CD8-positive, alpha-beta memory T cell (primary cell): ENCODE results near the gene AP5B1. TPM values are rescaled to one million over a fixed set of nuclear protein-coding genes. Genes with fewer than 3 reads are reported as not detected.

Experiments
- CTCF ChIA-PET: fragments of 350-600 bp; sonication (Branson Sonifier 250); formaldehyde crosslinking; loops from one replicate; lab custom pipeline; 2021; ENCODE audit warnings: antibody characterized with exemption; lab: Charles Lee
- POLR2A ChIA-PET: fragments of 350-600 bp; sonication (Branson Sonifier 250); formaldehyde crosslinking; loops from one replicate; lab custom pipeline; 2021; ENCODE audit warnings: antibody characterized with exemption; lab: Charles Lee
- DNase-seq, 5 donors: peaks; one replicate each; pipeline versions ENCODE4 v3.0.0 to v3.0.0-alpha.2; 2020 to 2022; ENCODE audit warnings: mixed read lengths in 1 of 5
- H3K27ac ChIP-seq: one replicate; pipeline ENCODE4 v1.7.0; 2013; ENCODE audit warnings: low read depth, mild to moderate bottlenecking, low read length, moderate library complexity
- H3K27me3 ChIP-seq: 2 replicates; pipeline ENCODE4 v1.7.0; 2013; ENCODE audit warnings: low read length, mild to moderate bottlenecking; ENCODE audit not compliant: insufficient read depth, poor library complexity, severe bottlenecking
- H3K36me3 ChIP-seq: 2 replicates; pipeline ENCODE4 v1.7.0; 2013; ENCODE audit warnings: mild to moderate bottlenecking, low read length, moderate library complexity; ENCODE audit not compliant: insufficient read depth
- H3K4me1 ChIP-seq: 2 replicates; pipeline ENCODE4 v1.7.0; 2013; ENCODE audit warnings: mild to moderate bottlenecking, low read length, moderate library complexity; ENCODE audit not compliant: insufficient read depth
- H3K4me3 ChIP-seq: 2 replicates; pipeline ENCODE4 v1.7.0; 2013; ENCODE audit warnings: mild to moderate bottlenecking, low read length
- H3K9me3 ChIP-seq: 2 replicates; pipeline ENCODE4 v1.7.0; 2013; ENCODE audit warnings: mild to moderate bottlenecking, low read length
- H3K27ac Mint-ChIP-seq, 8 donors: one replicate each; pipeline ENCODE4 v1.8.0; 2020 to 2021; ENCODE audit warnings: mixed read lengths in 8 of 8, mild to moderate bottlenecking in 6 of 8, inconsistent platforms in 3 of 8, moderate library complexity in 3 of 8
- H3K27me3 Mint-ChIP-seq, 2 donors: one replicate each; pipeline ENCODE4 v1.8.0; 2020 to 2021; ENCODE audit warnings: mixed read lengths in 2 of 2, mild to moderate bottlenecking in 1 of 2, moderate library complexity in 1 of 2
- H3K36me3 Mint-ChIP-seq, 3 donors: one replicate each; pipeline ENCODE4 v1.8.0; 2020 to 2021; ENCODE audit warnings: mixed read lengths in 3 of 3, inconsistent platforms in 1 of 3, mild to moderate bottlenecking in 1 of 3
- H3K4me1 Mint-ChIP-seq, 3 donors: one replicate each; pipeline ENCODE4 v1.8.0; 2020 to 2021; ENCODE audit warnings: mixed read lengths in 3 of 3, inconsistent platforms in 1 of 3, mild to moderate bottlenecking in 1 of 3
- H3K4me3 Mint-ChIP-seq, 7 donors: one replicate each; pipeline ENCODE4 v1.8.0; 2020 to 2021; ENCODE audit warnings: mixed read lengths in 7 of 7, mild to moderate bottlenecking in 6 of 7, moderate library complexity in 4 of 7, inconsistent platforms in 2 of 7
- H3K9me3 Mint-ChIP-seq, 5 donors: one replicate each; pipeline ENCODE4 v1.8.0; 2020 to 2022; ENCODE audit warnings: mixed read lengths in 5 of 5, mild to moderate bottlenecking in 3 of 5, moderate library complexity in 2 of 5, inconsistent platforms in 1 of 5
- polyA plus RNA-seq: library from polyadenylated mRNA; unstranded; fragments of 300-500 nt; fragmentation: Illumina TruSeq; gene quantifications from one replicate; pipeline ENCODE4 v1.2.3, GENCODE V29; 2021
- total RNA-seq, 2 experiments: library from RNA; stranded (reverse); gene quantifications; one replicate each; pipeline ENCODE4 v1.2.3, GENCODE V29; 2021

Gene AP5B1
- total and polyA plus RNA-seq, 3 experiments from 2014 or later: 16.2 to 18.1 (median 17.4) TPM

- H3K4me3 ChIP-seq: no peak overlapping the region
- peak in 1 of 5 donors; percentile 46 for DNase-seq
Measured at GRCh38 chr11:65786008-65786785, 5.4 kb upstream of the AP5B1 start.

GRCh38 chr11:65785319-65786007, 4.7 kb upstream of the AP5B1 start:
- Histone ChIP-seq H3K9me3 (no peaks in the 10 kb centered on the region), H3K27ac (no peak overlapping the region), H3K4me3 (no peak overlapping the region), H3K4me1 (peaks cover 27% of the 10 kb centered on the region), H3K36me3 (no peaks in the 10 kb centered on the region), H3K27me3 (peaks cover 26% of the 10 kb centered on the region)
- POLR2A ChIA-PET: no interaction called here
- Mint-ChIP-seq H3K9me3 (no peaks in the 10 kb centered on the region), H3K36me3 (no peaks in the 10 kb centered on the region), H3K27me3 (peaks cover 15 to 35% of the 10 kb centered on the region in 2 donors), H3K4me3 (peak overlapping the region; percentile 52 to 81 (median 63)), H3K4me1 (peaks cover 16 to 40% (median 17%) of the 10 kb centered on the region in 3 donors), H3K27ac (peak overlapping the region in 7 of 8 donors; percentile 3 to 59 (median 17))
- peak in 1 of 5 donors; percentile 30 for DNase-seq
- CTCF ChIA-PET: interaction anchor here (1.1 to 2.8 kb wide), 6 partner anchors 11 to 160 kb away, joined by 3 to 16 read pairs (median 4); no protein-coding TSS in a partner anchor

More at GRCh38 chr11:65786008-65786785, 5.4 kb upstream of the AP5B1 start:
- Mint-ChIP-seq H3K27ac (peak overlapping the region in 4 of 8 donors; percentile 3 to 33 (median 12)), H3K4me1 (peaks cover 16 to 40% (median 17%) of the 10 kb centered on the region in 3 donors), H3K36me3 (no peaks in the 10 kb centered on the region), H3K27me3 (peaks cover 20 to 42% of the 10 kb centered on the region in 2 donors), H3K4me3 (peak overlapping the region; percentile 7 to 81 (median 63)), H3K9me3 (no peaks in the 10 kb centered on the region)
- no peaks in the 10 kb centered on the region for H3K36me3 ChIP-seq
- no peaks in the 10 kb centered on the region for H3K9me3 ChIP-seq
- H3K27ac ChIP-seq: no peak overlapping the region
- peaks cover 26% of the 10 kb centered on the region for H3K27me3 ChIP-seq
- peaks cover 27% of the 10 kb centered on the region for H3K4me1 ChIP-seq
- ChIA-PET POLR2A (no interaction called here), CTCF (no interaction called here)

- H3K27ac Mint-ChIP-seq: peak overlapping the region in 2 of 8 donors; percentile 6 to 62
- ChIA-PET POLR2A (no interaction called here), CTCF (interaction anchor here (0.7 to 2.8 kb wide), 2 partner anchors 35 to 71 kb away, joined by 3 to 16 read pairs; partner anchors contain the start of gene KAT5)
- peaks cover 7% of the 10 kb centered on the region for H3K27me3 ChIP-seq
- peak in 1 of 5 donors; percentile 47 for DNase-seq
- H3K4me1 Mint-ChIP-seq: peaks cover 11 to 45% (median 14%) of the 10 kb centered on the region in 3 donors
- H3K27ac ChIP-seq: no peak overlapping the region
- peak overlapping the region; percentile 2 to 88 (median 50) for H3K4me3 Mint-ChIP-seq
- H3K9me3 Mint-ChIP-seq: no peaks in the 10 kb centered on the region
- H3K36me3 ChIP-seq: no peaks in the 10 kb centered on the region
- H3K9me3 ChIP-seq: no peaks in the 10 kb centered on the region
- no peak overlapping the region for H3K4me3 ChIP-seq
- H3K27me3 Mint-ChIP-seq: peaks cover 5 to 13% of the 10 kb centered on the region in 2 donors
- peaks cover 0 to 14% (median 0%) of the 10 kb centered on the region in 3 donors for H3K36me3 Mint-ChIP-seq
- peaks cover 30% of the 10 kb centered on the region for H3K4me1 ChIP-seq
Measured at GRCh38 chr11:65782816-65783228, 2.0 kb upstream of the AP5B1 start.

- Mint-ChIP-seq H3K4me1 (peaks cover 11 to 46% (median 16%) of the 10 kb centered on the region in 3 donors), H3K27ac (no peak overlapping the region), H3K4me3 (peak overlapping the region in 5 of 7 donors; percentile 43 to 85 (median 52)), H3K27me3 (peaks cover 5 to 11% of the 10 kb centered on the region in 2 donors), H3K9me3 (no peaks in the 10 kb centered on the region), H3K36me3 (peaks cover 0 to 19% (median 0%) of the 10 kb centered on the region in 3 donors)
- H3K4me3 ChIP-seq: no peak overlapping the region
- H3K36me3 ChIP-seq: no peaks in the 10 kb centered on the region
- POLR2A ChIA-PET: no interaction called here
- H3K9me3 ChIP-seq: no peaks in the 10 kb centered on the region
- CTCF ChIA-PET: interaction anchor here (2.8 to 3.4 kb wide), 2 partner anchors 9 to 35 kb away, joined by 16 to 26 read pairs; no protein-coding TSS in a partner anchor
- H3K27ac ChIP-seq: no peak overlapping the region
- peaks cover 5% of the 10 kb centered on the region for H3K27me3 ChIP-seq
- peaks cover 27% of the 10 kb centered on the region for H3K4me1 ChIP-seq
- DNase-seq: no peak
Measured at GRCh38 chr11:65781962-65782815, 1.4 kb upstream of the AP5B1 start.

- no peak overlapping the region for H3K27ac Mint-ChIP-seq
- ChIA-PET CTCF (interaction anchor here (0.7 to 3.8 kb wide), 14 partner anchors 7 to 212 kb away, joined by 3 to 47 read pairs (median 10); partner anchors contain the start of genes CCDC85B, FIBP, KAT5 and MUS81), POLR2A (interaction anchor here (0.7 kb wide), 1 partner anchor 367 kb away, joined by 3 read pairs; no protein-coding TSS in a partner anchor)
- H3K9me3 Mint-ChIP-seq: no peaks in the 10 kb centered on the region
- H3K36me3 ChIP-seq: no peaks in the 10 kb centered on the region
- peak overlapping the region in 4 of 7 donors; percentile 43 to 70 (median 54) for H3K4me3 Mint-ChIP-seq
- peaks cover 0 to 27% (median 0%) of the 10 kb centered on the region in 3 donors for H3K36me3 Mint-ChIP-seq
- peaks cover 11 to 46% (median 15%) of the 10 kb centered on the region in 3 donors for H3K4me1 Mint-ChIP-seq
- peaks cover 5% of the 10 kb centered on the region for H3K27me3 ChIP-seq
- no peaks in the 10 kb centered on the region for H3K9me3 ChIP-seq
- peaks cover 25% of the 10 kb centered on the region for H3K4me1 ChIP-seq
- peaks cover 5 to 6% of the 10 kb centered on the region in 2 donors for H3K27me3 Mint-ChIP-seq
- DNase-seq: no peak
- H3K4me3 ChIP-seq: no peak overlapping the region
- H3K27ac ChIP-seq: no peak overlapping the region
Measured at GRCh38 chr11:65781152-65781961, 581 bp upstream of the AP5B1 start.

GRCh38 chr11:65779919-65780769, 632 bp downstream of the AP5B1 start:
- no peaks in the 10 kb centered on the region for H3K9me3 Mint-ChIP-seq
- peaks cover 2 to 36% (median 8%) of the 10 kb centered on the region in 3 donors for H3K4me1 Mint-ChIP-seq
- H3K27ac ChIP-seq: peak overlapping the region; percentile 64
- H3K27me3 Mint-ChIP-seq: no peaks in the 10 kb centered on the region
- H3K4me3 ChIP-seq: peak overlapping the region; percentile 76
- ChIA-PET POLR2A (interaction anchor here (0.5 to 1.0 kb wide), 4 partner anchors 38 to 366 kb away, joined by 3 to 5 read pairs (median 4); partner anchors contain the start of genes RELA and RNASEH2C), CTCF (interaction anchor here (0.6 to 3.8 kb wide), 36 partner anchors 8 to 739 kb away, joined by 3 to 47 read pairs (median 5); partner anchors contain the start of genes CCDC85B, FIBP, KAT5 and MUS81)
- DNase-seq: peak; percentile 66 to 83 (median 75)
- H3K4me3 Mint-ChIP-seq: peak overlapping the region; percentile 68 to 92 (median 84)
- H3K27me3 ChIP-seq: no peaks in the 10 kb centered on the region
- H3K36me3 ChIP-seq: no peaks in the 10 kb centered on the region
- peaks cover 0 to 27% (median 0%) of the 10 kb centered on the region in 3 donors for H3K36me3 Mint-ChIP-seq
- H3K4me1 ChIP-seq: peaks cover 13% of the 10 kb centered on the region
- H3K27ac Mint-ChIP-seq: peak overlapping the region in 7 of 8 donors; percentile 23 to 87 (median 61)
- no peaks in the 10 kb centered on the region for H3K9me3 ChIP-seq
